ENCODE measurements around the gene SPRR5. TPM values are rescaled to one million over a fixed set of nuclear protein-coding genes. Genes with fewer than 3 reads are reported as not detected.

Gene SPRR5
- total RNA-seq, 1 donor from 2014 or later = not detected

DNA sequence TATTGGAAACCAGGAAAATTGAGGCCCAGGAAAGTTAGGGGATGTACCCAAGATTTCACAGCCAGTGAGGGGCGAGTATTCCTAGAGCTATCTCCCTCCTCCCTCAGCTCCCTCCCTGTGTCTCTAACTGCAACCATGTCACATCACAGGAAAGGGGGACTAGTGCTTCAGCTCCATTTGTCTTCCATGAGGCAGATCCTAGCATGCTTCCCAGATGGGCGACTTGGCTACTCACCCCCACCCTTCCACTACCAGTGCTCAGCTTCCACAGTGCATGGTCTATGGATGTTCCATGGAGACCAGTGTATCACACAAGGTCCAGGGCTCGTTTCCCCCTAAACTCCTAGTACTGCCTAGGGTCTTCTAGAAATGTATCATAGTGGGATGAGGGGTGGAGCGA is 18.8 kb downstream of the SPRR5 start:
- DNase-seq (ENCODE audit: low read depth) = no peak
- TF ChIP-seq, protein P1, sequence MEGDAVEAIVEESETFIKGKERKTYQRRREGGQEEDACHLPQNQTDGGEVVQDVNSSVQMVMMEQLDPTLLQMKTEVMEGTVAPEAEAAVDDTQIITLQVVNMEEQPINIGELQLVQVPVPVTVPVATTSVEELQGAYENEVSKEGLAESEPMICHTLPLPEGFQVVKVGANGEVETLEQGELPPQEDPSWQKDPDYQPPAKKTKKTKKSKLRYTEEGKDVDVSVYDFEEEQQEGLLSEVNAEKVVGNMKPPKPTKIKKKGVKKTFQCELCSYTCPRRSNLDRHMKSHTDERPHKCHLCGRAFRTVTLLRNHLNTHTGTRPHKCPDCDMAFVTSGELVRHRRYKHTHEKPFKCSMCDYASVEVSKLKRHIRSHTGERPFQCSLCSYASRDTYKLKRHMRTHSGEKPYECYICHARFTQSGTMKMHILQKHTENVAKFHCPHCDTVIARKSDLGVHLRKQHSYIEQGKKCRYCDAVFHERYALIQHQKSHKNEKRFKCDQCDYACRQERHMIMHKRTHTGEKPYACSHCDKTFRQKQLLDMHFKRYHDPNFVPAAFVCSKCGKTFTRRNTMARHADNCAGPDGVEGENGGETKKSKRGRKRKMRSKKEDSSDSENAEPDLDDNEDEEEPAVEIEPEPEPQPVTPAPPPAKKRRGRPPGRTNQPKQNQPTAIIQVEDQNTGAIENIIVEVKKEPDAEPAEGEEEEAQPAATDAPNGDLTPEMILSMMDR (IDR thresholded peaks at IDR 0.05; ENCODE audit: insufficient read depth, low read length, poor library complexity, severe bottlenecking) = no peak
- H3K27me3 ChIP-seq (ENCODE audit: control insufficient read depth, insufficient read depth, low read length) = no peaks in the 10 kb centered on the region
- H3K4me3 ChIP-seq (ENCODE audit: low read depth, low read length) = no peak overlapping the region
- no peaks in the 10 kb centered on the region for H3K36me3 ChIP-seq (ENCODE audit: control insufficient read depth, insufficient read depth, low read length)

- TF ChIP-seq, protein P1 (IDR thresholded peaks at IDR 0.05; ENCODE audit: insufficient read depth, low read length, poor library complexity, severe bottlenecking) = no peak
- Histone ChIP-seq H3K4me3 (ENCODE audit: low read depth, low read length) (no peak overlapping the region), H3K27me3 (ENCODE audit: control insufficient read depth, insufficient read depth, low read length) (no peaks in the 10 kb centered on the region), H3K36me3 (ENCODE audit: control insufficient read depth, insufficient read depth, low read length) (no peaks in the 10 kb centered on the region)
- DNase-seq (ENCODE audit: low read depth) = no peak
Measured at GRCh38 chr1:152967201-152967600, 20.2 kb downstream of the SPRR5 start.

- no peak for DNase-seq (ENCODE audit: low read depth)
- TF ChIP-seq, protein P1 (IDR thresholded peaks at IDR 0.05; ENCODE audit: insufficient read depth, low read length, poor library complexity, severe bottlenecking) = no peak
- Histone ChIP-seq H3K27me3 (ENCODE audit: control insufficient read depth, insufficient read depth, low read length) (no peaks in the 10 kb centered on the region), H3K36me3 (ENCODE audit: control insufficient read depth, insufficient read depth, low read length) (no peaks in the 10 kb centered on the region), H3K4me3 (ENCODE audit: low read depth, low read length) (no peak overlapping the region)
Measured at GRCh38 chr1:152968248-152968647, 21.2 kb downstream of the SPRR5 start.

DNA sequence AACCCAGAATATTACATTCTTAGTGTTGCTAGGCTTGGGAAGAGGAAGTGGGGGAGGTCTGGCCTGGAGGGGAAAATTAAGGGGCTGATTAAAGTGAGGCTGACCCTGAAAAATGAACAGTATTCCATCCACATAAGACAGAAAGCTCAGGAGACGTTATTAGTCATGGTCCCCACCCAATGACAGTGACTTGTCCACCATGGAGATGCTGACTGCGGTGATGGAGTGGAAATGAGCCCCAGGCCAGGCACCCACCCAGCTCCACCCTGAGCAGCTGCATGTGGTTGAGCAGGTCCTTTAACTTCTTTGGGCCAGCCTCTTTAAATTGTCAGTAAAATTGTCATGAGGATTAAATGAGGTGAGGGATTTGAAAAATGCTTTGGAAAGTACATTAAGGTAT is 22.0 kb downstream of the SPRR5 start:
- Histone ChIP-seq H3K36me3 (ENCODE audit: control insufficient read depth, insufficient read depth, low read length) (no peaks in the 10 kb centered on the region), H3K4me3 (ENCODE audit: low read depth, low read length) (no peak overlapping the region), H3K27me3 (ENCODE audit: control insufficient read depth, insufficient read depth, low read length) (no peaks in the 10 kb centered on the region)
- TF ChIP-seq, protein P1 (IDR thresholded peaks at IDR 0.05; ENCODE audit: insufficient read depth, low read length, poor library complexity, severe bottlenecking) = no peak
- no peak for DNase-seq (ENCODE audit: low read depth)

GRCh38 chr1:152970495-152970894 is 23.5 kb downstream of the SPRR5 start, which contains the start of gene SPRR4:
Gene SPRR4, plus strand, starts transcription at chr1:152970648. Its CDS starts 1,243 bp downstream, at chr1:152971891.
- H3K36me3 ChIP-seq (ENCODE audit: control insufficient read depth, insufficient read depth, low read length) = no peaks in the 10 kb centered on the region
- H3K27me3 ChIP-seq (ENCODE audit: control insufficient read depth, insufficient read depth, low read length) = no peaks in the 10 kb centered on the region
- TF ChIP-seq, protein P1 (IDR thresholded peaks at IDR 0.05; ENCODE audit: insufficient read depth, low read length, poor library complexity, severe bottlenecking) = no peak
- no peak for DNase-seq (ENCODE audit: low read depth)
- no peak within 1 kb of the TSS for H3K4me3 ChIP-seq (ENCODE audit: low read depth, low read length)

GRCh38 chr1:152972196-152972886 is 25.3 kb downstream of the SPRR5 start:
- DNase-seq (ENCODE audit: low read depth) = no peak
- TF ChIP-seq, protein P1 (IDR thresholded peaks at IDR 0.05; ENCODE audit: insufficient read depth, low read length, poor library complexity, severe bottlenecking) = no peak
- H3K36me3 ChIP-seq (ENCODE audit: control insufficient read depth, insufficient read depth, low read length) = no peaks in the 10 kb centered on the region
- no peak overlapping the region for H3K4me3 ChIP-seq (ENCODE audit: low read depth, low read length)
- no peaks in the 10 kb centered on the region for H3K27me3 ChIP-seq (ENCODE audit: control insufficient read depth, insufficient read depth, low read length)

Data from kidney epithelial cell (primary cell).